PC-3 (cell line): Measurements from ENCODE around the gene LRBA.

ENCODE experiments used
- EZH2 ChIP-seq: fragments of 300-600 bp; sonication (generic); IDR thresholded peaks from one replicate; pipeline ENCODE4 v1.6.1; 2017; ENCODE audit warnings: antibody characterized with exemption, mild to moderate bottlenecking, low read length; ENCODE audit not compliant: unreplicated experiment
- TF ChIP-seq, protein P1 (sequence below): fragments of 300-600 bp; sonication (generic); conservative IDR thresholded peaks from 2 replicates; pipeline ENCODE4 v1.5.1; 2017; ENCODE audit warnings: antibody characterized with exemption, low read depth, mild to moderate bottlenecking, low read length

DNA sequence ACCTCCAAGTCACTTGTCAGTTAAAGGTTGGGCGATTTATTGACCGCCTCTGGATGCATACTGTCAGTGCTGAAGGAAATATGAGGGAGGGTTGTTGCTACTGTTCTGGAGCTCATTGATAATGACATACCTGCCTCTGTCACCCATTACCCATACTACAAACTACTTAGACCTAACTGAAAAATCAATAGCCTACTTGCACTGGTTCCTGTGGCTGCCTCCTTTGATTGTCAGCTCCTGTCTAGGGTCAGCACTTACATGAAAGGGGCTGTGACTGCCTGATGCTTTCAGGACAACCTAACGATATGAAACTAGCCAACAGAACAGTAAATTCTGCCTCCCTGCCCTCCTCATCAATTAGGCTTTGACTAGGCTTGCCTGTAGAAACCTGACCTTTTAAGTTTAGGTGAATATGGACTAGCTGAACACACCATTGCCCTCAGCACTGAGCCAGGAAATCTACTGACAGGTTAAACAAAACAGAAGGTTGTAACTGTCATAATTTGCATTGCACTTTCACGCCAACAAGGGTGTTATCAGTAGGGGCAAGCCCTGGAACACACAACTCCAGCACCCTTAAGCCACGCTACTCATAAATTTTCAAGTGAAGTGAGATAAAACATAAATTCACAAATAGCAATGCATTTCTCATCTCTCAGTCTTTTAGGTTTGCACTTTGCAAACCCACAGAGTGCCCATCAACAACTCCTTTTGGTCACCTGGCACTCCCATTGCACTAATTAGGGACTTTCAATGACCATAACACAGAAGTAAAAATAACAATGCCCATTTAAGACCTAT is 442.2 kb downstream of the LRBA start:
- TF ChIP-seq, protein P1, sequence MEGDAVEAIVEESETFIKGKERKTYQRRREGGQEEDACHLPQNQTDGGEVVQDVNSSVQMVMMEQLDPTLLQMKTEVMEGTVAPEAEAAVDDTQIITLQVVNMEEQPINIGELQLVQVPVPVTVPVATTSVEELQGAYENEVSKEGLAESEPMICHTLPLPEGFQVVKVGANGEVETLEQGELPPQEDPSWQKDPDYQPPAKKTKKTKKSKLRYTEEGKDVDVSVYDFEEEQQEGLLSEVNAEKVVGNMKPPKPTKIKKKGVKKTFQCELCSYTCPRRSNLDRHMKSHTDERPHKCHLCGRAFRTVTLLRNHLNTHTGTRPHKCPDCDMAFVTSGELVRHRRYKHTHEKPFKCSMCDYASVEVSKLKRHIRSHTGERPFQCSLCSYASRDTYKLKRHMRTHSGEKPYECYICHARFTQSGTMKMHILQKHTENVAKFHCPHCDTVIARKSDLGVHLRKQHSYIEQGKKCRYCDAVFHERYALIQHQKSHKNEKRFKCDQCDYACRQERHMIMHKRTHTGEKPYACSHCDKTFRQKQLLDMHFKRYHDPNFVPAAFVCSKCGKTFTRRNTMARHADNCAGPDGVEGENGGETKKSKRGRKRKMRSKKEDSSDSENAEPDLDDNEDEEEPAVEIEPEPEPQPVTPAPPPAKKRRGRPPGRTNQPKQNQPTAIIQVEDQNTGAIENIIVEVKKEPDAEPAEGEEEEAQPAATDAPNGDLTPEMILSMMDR = no peak
- TF ChIP-seq EZH2 = no peak
